NCI-H446 treated with DMSO at 0.1 percent for 48 hours (cell line): Measurements from ENCODE around the gene RPLP1.

Source experiments
- DNase-seq: peaks from one replicate; lab custom pipeline; 2025; lab: John Stamatoyannopoulos, UW

Gene RPLP1

GRCh38 chr15:69469467-69470201 is 17.0 kb downstream of the RPLP1 start:
- no peak for DNase-seq

GRCh38 chr15:69472046-69472445 is 19.4 kb downstream of the RPLP1 start:
- no peak for DNase-seq

GRCh38 chr15:69472562-69472961 is 19.9 kb downstream of the RPLP1 start:
- no peak for DNase-seq

GRCh38 chr15:69474291-69474690 is 21.7 kb downstream of the RPLP1 start:
- no peak for DNase-seq

- DNase-seq = no peak
Observed at GRCh38 chr15:69474846-69475455, 22.3 kb downstream of the RPLP1 start.

- DNase-seq = no peak
Observed at GRCh38 chr15:69475769-69476358, 23.2 kb downstream of the RPLP1 start.

GRCh38 chr15:69476704-69477473 is 24.3 kb downstream of the RPLP1 start:
- DNase-seq = no peak

- no peak for DNase-seq
Observed at GRCh38 chr15:69478259-69478781, 25.7 kb downstream of the RPLP1 start.

- DNase-seq = no peak
Observed at GRCh38 chr15:69479081-69479480, 26.5 kb downstream of the RPLP1 start.

GRCh38 chr15:69479971-69480370 is 27.4 kb downstream of the RPLP1 start:
- no peak for DNase-seq

- no peak for DNase-seq
Observed at GRCh38 chr15:69480932-69481331, 28.3 kb downstream of the RPLP1 start.

- no peak for DNase-seq
Observed at GRCh38 chr15:69482686-69483256, 30.2 kb downstream of the RPLP1 start.

- DNase-seq = no peak
Observed at GRCh38 chr15:69484837-69485236, 32.2 kb downstream of the RPLP1 start.

GRCh38 chr15:69486481-69487110 is 34.0 kb downstream of the RPLP1 start:
- DNase-seq = no peak

GRCh38 chr15:69489073-69489571 is 36.5 kb downstream of the RPLP1 start:
- DNase-seq = no peak

- no peak for DNase-seq
Observed at GRCh38 chr15:69490356-69491037, 37.9 kb downstream of the RPLP1 start.

GRCh38 chr15:69491038-69491505 is 38.5 kb downstream of the RPLP1 start:
- DNase-seq = no peak

- no peak for DNase-seq
Observed at GRCh38 chr15:69493406-69493805, 40.8 kb downstream of the RPLP1 start.

- DNase-seq = no peak
Observed at GRCh38 chr15:69496001-69496400, 43.4 kb downstream of the RPLP1 start.

- no peak for DNase-seq
Observed at GRCh38 chr15:69497076-69497475, 44.5 kb downstream of the RPLP1 start.

- DNase-seq = no peak
Observed at GRCh38 chr15:69497667-69498066, 45.0 kb downstream of the RPLP1 start.
